RCC 7860 (cell line): ENCODE measurements around the gene TNRC6A.
"Not testable (repeated sequence)": the region's sequence is repeated elsewhere in the genome, so short reads cannot be mapped to it uniquely, and the experiment has no call there.

Source experiments
- DNase-seq: peaks from one replicate; pipeline ENCODE4 v3.0.0-alpha.2; 2015; ENCODE audit warnings: low spot score
- FAIRE-seq: peaks from 2 replicates; lab custom pipeline; 2012; peaks lifted over from hg19 to GRCh38; lab: Jason Lieb, UNC

Gene TNRC6A

GRCh38 chr16:24807301-24807700 is 77.8 kb downstream of the TNRC6A start:
- FAIRE-seq (no peak), DNase-seq (no peak)

- DNase-seq (no peak), FAIRE-seq (no peak)
Measured at GRCh38 chr16:24810951-24811843, 81.7 kb downstream of the TNRC6A start.

DNA sequence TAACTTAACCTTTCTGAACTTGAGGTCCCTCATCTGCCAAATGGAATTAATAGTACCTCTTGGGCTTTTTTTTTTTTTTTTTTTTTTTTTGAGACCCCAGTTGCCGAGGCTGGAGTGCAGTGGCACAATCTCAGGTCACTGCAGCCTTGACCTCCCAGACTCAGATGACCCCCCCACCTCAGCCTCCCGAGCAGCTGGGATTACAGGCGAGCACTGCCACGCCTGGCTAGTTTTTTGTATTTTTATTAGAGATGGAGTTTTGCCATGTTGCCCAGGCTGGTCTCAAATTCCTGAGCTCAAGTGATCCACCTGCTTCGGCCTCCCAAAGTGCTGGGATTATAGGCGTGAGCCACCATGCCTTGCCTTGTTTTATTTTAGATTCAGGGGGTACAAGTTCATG is 83.4 kb downstream of the TNRC6A start:
- FAIRE-seq, DNase-seq: not testable (repeated sequence)

- FAIRE-seq (no peak), DNase-seq (no peak)
Measured at GRCh38 chr16:24815021-24815420, 85.6 kb downstream of the TNRC6A start.

- DNase-seq: no peak
- FAIRE-seq: no peak
Measured at GRCh38 chr16:24816688-24817087, 87.2 kb downstream of the TNRC6A start.

GRCh38 chr16:24819462-24820040 is 90.1 kb downstream of the TNRC6A start:
- DNase-seq (no peak), FAIRE-seq (no peak)

DNA sequence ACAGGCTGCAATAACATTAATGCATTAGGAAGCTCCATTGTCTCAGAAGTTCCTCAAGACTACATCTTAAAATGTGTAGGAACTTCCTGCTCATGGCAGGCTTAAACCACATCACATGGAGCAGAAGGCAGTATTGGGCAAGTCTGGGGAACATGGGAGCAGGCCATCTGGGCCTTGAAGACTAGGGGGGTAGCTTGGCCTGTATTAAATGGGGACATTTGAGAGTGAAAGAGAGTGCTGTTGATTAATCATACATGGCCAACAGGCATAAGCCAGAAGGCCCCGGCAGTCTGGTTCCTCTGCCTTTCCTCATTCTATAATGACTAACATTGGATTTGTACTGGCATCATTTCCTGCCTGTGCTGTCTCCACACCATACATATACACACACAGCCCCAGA is 91.1 kb downstream of the TNRC6A start:
- DNase-seq: no peak
- FAIRE-seq: no peak

- FAIRE-seq: no peak
- DNase-seq: no peak
Measured at GRCh38 chr16:24821129-24821528, 91.7 kb downstream of the TNRC6A start.

DNA sequence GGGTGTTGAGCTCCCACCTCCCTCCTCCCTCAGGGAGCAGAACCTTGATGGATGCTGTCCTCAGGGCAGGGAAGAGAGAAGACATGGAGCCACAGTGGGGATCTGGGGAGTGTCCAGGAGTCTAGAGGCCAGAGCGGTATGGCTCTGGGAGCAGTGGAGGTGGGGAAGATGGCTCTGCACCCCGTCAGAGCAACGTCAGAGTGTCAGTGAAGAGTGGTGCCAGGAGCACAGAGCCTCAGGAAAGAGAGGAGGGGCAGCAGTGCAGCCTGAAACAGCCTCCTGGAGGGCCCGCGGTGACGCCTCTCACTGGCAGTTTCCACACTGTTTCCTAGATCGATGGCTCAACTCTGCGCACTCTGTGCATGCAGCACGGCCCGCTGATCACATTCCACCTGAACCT is 93.1 kb downstream of the TNRC6A start:
- DNase-seq (no peak), FAIRE-seq (no peak)

- FAIRE-seq (no peak), DNase-seq (no peak)
Measured at GRCh38 chr16:24822974-24823373, 93.5 kb downstream of the TNRC6A start.

DNA sequence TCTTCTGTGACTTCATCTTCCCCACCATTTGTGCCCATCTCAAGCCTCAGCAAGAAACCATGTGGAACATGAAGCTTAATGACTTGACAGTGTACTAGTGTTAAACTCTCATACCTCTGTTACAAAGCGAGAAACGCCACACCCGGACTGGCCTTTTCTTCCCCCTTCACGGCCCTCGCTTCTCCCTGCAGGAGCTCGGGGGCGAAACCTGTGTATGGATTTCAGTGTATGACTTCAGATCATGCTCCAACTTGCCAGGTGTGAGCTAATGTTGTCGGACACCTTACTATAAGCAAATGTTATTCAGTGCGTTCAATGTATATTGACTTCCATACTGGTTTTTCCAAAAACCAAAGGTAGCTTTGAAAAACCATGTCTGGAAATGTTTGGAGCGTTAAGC is 96.2 kb downstream of the TNRC6A start:
- FAIRE-seq (no peak), DNase-seq (no peak)

- DNase-seq (no peak), FAIRE-seq (no peak)
Measured at GRCh38 chr16:24826096-24826690, 96.7 kb downstream of the TNRC6A start.

DNA sequence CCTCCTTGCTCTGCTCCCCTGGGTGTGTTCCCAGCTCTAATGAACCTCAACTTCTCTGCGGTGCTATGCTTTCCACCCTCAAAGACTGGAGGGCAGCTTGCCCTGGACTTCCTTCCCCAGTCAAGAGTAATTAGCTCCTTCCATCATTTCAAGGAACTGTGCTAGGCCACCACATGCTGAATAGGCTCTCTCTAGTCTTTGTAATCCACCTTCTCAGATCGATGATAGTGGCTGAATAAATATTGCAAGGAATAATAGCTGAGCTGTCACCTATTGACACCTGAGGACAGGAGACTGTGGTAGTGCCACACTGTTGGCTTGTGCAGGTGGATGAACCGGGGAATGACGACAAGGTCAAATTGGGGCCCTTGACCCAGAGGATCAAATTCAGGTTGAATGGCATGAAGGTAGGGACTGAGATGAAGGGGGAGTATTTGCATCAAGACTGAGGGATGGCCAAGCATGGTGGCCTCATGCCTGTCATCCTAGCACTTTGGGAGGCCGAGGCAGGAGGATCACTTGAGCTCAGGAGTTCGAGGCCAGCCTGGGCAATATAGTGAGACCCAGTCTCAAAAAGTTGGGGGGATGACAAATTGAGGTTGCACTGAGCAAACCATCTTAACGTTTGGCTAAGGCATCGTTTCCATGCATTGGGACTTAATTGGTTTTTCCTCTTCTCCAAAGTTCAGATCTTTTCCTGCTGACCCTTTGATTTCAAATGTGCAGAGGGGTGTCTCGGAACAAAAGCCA is 97.5 kb downstream of the TNRC6A start:
- DNase-seq: no peak
- no peak for FAIRE-seq

- no peak for FAIRE-seq
Measured at GRCh38 chr16:24829153-24829552, 99.7 kb downstream of the TNRC6A start.

GRCh38 chr16:24833352-24833751 is 103.9 kb downstream of the TNRC6A start:
- DNase-seq (no peak), FAIRE-seq (no peak)

More at GRCh38 chr16:24829153-24829552, 99.7 kb downstream of the TNRC6A start:
- DNase-seq: no peak

GRCh38 chr16:24834459-24835335 is 105.2 kb downstream of the TNRC6A start:
- DNase-seq: peak; percentile 30
- no peak for FAIRE-seq

- FAIRE-seq (no peak), DNase-seq (no peak)
Measured at GRCh38 chr16:24836836-24837235, 107.4 kb downstream of the TNRC6A start.

DNA sequence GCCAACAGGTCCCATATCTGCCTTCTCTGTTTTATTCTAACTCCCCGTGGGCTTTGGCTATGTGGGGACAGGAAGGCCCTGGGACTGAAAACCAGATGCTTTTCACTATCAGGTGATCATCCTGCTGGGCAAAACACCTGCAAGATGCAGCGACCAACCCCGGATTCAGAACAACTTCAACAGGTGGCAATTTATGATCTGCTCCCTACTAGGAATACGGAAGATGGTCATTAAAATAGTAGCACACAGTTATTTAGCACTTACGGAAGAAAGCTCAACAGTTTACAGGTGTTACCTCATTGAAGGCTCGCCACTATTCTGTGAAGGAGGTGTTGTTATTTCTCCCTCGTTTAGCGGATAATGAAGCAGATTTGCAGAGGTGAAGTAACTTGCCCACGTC is 108.5 kb downstream of the TNRC6A start:
- FAIRE-seq: no peak
- DNase-seq: no peak

- DNase-seq (peak; percentile 48), FAIRE-seq (no peak)
Measured at GRCh38 chr16:24838554-24839266, 109.3 kb downstream of the TNRC6A start.
